HL-60/S4 (cell line): ENCODE results near the gene POLA2.
"Not testable (repeated sequence)": the region's sequence is repeated elsewhere in the genome, so short reads cannot be mapped to it uniquely, and the experiment has no call there.

Source experiments
- in situ Hi-C: fragments of 300-500 bp; cut with MboI; formaldehyde crosslinking; loops from 2 replicates; pipeline ENCODE4 v1.14.3; 2022; ENCODE audit warnings: low sequenced_read_pairs

POLA2 gene

GRCh38 chr11:65329478-65329877, 67.7 kb downstream of the POLA2 start:
- in situ Hi-C loops: no loop called here

GRCh38 chr11:65329944-65330403, 68.2 kb downstream of the POLA2 start:
- in situ Hi-C loops: no loop called here

- in situ Hi-C loops: no loop called here
Observed at GRCh38 chr11:65330544-65330943, 68.8 kb downstream of the POLA2 start.

GRCh38 chr11:65332591-65332990, 70.8 kb downstream of the POLA2 start:
- in situ Hi-C loops: not testable (repeated sequence)

- in situ Hi-C loops: no loop called here
Observed at GRCh38 chr11:65334696-65335295, 73.0 kb downstream of the POLA2 start.

- in situ Hi-C loops: no loop called here
Observed at GRCh38 chr11:65338676-65339075, 76.9 kb downstream of the POLA2 start.

GRCh38 chr11:65340226-65340625, 78.5 kb downstream of the POLA2 start:
- in situ Hi-C loops: no loop called here

- in situ Hi-C loops: no loop called here
Observed at GRCh38 chr11:65341856-65342255, 80.1 kb downstream of the POLA2 start.
